HG02798 (cell line): ENCODE results near the gene C4orf50.

Experiments used
- ATAC-seq: cut with Tn5 transposase; IDR thresholded peaks from one replicate; pipeline ENCODE4 v1.9.1; 2021; ENCODE audit warnings: mild to moderate bottlenecking; ENCODE audit not compliant: unreplicated experiment, poor library complexity

The C4orf50 gene

DNA sequence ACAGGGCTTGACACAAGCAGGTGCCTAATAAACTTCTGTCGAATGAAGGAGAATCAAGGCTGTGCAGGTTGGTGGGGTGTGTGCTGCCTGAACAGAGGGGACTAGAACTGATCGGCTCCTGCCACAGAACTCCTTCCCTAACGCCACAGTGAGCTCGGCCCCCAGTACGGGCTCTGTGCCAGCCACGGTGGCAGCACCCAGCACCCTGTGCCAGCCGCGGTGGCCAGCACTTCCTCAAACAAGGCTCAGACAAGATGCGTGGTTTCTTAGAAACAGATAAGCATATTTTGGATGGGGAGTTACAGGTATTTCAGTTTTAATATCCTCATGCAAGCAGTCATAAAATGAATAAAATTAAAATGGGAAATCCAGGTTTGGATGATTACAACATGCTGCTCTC is 26.0 kb upstream of the C4orf50 start:
- no peak for ATAC-seq

DNA sequence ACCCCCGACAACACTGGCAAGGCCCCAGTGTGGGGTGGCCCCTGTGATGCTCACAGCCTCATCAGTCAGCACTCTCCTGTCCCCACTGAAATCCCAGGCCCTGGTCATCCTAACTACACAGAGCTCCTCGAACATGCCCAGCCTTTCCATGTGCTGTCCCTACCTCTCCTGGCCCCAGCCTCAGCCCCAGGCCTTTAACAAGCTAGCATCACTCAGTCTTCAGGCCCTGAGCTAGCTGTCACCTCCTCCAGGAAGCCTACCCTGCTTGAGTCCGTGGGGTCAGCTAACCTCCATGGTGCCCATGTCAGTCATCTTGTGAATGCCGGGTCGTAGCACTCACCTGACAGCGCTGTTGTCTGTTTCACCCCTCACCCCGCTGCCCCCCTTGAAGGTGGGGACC is 25.6 kb upstream of the C4orf50 start:
- ATAC-seq = no peak

DNA sequence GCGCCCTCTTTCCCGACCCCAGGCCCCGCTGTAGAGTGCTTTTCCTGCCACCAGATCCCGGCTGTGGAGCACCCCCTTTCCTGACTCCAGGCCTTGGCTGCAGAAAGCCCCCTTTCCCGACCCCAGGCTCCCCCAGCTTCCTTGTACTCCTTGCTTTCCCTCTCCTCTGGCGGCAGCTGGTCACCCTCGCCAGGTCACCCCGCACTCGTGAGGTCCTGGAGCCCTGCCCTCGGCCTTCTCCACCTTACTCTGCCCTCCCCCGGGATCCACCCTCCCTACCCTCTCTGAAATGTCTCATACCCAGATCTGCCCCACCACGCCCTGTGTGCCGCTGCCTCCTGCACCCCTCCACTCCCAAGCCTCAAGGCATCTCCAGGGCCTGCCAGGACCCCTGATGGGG is 25.0 kb upstream of the C4orf50 start:
- ATAC-seq = no peak

DNA sequence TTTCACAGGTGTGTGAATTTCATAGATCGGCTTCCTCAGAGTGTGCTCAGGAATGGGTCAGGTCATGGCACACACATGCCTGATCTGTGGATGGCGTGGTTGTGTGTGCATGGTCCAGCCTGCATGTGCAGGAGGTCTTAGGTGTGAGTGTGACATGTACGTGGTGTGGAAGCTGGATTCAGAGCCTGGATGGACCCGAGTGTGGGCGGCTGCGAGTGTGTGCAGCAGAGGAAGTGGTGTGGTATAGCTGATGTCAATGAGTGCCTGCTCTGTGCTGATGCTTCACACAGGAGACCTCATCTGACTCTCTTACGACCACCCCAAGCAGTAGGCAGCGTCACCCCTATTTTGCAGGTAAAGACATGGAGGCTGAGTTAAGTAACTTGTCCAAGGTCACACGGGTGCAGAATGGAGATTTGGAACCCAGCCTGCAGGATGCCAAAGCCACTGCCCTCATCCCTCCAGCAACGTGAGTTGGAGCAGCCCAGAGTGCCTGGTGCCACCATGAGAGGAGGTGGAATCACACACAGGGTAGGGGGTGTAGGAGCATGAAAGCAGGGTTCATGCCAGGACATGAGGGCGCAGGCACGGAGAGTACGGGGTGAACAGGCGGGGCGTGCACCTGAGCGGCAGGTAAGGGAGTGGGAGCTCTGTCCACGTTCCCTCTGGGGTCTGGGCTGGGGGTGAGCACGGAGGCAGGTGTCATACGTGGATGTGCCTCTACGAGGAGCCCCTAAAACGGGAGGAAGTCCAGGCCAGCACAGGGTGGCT is 24.2 kb upstream of the C4orf50 start:
- ATAC-seq = no peak

DNA sequence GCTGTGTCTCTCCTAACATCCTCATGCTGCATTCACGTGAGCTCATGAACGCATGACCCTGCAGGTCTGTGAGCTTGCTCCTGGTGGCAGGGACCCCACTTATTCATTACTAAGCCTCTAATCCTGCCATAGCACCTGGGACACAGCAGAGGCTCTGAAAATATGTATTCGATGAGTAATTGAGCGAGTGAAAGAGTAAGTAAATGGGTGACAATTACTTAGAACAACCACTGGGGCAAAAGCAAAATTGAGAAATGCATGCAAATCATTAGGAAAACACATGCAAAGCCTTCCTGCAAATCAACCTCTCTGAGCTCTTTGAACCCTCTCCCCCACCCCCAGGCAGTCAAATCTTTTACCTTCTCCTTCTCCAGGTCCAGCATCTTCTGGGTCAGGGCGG is 23.6 kb upstream of the C4orf50 start:
- no peak for ATAC-seq

DNA sequence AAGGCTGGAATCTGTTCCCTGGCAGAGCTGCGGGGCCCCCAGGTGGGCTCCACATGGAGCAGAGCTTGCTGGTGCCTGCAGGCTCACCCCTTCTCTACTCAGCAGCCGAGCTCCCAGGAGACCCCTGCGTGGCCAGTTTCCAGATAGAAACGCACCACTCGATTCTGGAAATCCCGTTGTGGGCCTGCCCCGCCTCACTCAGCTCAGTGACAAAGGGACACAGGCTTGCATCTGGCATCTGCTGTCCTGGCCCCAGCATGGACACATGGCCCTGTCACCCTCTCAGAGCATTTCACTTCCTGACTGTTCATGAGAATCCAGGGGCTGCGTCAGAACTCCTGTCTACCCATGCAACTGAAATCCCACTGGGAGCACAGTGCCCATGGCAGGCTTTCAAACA is 20.5 kb upstream of the C4orf50 start:
- no peak for ATAC-seq

DNA sequence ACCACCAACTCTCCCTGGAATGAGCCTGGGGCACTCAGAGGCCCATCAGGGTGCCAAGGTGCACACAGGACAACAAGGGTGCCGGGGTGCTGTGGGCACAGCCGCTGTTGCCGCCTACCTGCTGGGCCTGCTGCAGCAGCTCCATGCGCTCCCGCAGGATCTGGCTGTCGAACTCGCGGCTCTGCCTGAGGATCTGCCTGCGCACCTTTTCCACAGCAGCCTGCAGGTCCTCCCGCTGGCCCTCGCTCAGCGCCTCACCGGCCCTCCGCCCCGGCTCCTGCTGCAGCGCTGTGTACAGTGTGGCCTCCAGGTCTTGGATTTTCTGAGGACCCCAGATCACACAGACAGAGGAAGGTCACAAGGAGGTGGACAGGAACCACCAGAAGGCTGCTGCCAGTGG is 17.6 kb upstream of the C4orf50 start:
- no peak for ATAC-seq

DNA sequence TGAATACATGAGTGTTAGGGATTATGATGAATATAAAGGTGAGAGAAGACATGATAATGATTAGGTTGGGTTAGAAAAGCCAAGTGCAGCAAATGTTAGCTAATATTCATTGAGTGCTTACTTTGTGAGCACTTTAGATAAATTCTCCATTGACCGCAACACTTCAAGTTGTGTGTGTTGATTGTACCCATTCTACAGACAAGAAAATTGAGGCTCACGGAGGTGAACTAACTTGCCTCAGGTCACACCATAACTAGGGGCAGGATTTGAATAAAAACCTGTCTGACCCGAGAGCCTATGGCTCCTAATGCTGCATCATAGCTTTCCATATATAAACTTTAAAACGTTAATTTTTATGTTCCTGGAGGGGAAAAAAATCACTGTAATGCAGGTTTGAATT is 15.2 kb upstream of the C4orf50 start:
- no peak for ATAC-seq

DNA sequence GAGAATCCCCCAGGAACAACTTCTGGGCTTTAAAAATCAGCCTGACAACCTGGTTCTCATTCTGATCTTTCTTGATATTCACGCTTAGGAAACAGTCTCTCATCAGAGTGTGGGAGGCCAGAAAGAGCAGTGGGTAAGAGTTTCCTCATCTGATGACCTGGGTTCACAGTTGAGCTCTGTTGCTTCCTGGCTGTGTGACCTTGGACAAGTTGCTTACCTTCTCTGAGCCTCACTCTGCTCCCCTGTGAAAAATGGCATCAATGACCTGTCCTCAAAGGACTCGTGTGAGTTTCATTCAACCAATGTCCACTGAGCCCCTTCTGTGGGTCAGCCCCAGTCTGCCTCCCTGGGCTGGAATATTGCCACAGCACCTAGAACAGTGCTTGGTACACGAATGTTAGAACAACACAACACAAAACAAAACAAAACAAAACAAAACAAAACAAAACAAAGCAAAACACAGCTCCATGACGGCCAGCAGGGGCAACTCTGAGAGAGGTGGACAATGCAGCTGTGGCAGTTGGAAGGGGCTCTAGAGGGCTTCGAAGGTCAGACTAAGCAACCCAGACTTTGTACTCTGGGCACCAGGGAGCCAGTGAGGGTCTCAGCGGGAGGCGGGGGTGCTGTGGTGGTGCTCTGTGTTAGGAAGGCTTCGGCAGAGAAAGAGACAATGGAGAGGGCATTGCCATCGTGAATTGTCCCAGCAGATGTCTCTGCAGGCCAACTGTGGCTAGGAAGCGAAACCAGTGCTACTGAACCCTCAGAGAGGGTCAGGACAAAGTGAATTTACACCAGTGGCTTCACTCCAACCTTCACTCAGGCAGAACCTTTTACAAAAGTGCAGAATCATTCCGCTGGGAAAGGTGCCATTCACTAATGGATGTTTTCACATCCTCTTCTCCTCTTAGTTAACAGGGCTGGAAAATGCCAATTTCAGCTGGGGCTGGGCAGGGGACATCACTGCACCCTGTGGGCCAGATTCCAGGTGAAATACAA is 14.3 kb upstream of the C4orf50 start:
- no peak for ATAC-seq

DNA sequence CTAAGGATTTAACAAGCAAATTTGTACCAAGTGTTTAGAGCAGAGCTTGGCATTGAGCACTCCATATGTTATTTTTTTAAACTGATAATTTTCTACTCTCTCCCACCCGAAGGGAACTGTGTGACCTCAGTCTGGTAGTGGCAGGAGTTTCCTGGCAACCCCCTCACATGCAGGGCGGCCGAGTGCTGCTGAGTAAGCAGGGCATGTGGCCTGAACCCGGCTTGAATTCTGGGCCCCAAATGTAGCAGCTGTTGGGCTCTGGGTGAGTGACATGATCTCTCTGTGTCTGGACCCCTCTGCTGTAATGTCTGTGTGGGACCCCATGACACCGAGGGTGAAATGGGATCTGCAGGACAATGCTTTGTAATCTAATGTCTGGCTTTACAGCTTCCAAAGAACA is 13.6 kb upstream of the C4orf50 start:
- ATAC-seq = no peak

DNA sequence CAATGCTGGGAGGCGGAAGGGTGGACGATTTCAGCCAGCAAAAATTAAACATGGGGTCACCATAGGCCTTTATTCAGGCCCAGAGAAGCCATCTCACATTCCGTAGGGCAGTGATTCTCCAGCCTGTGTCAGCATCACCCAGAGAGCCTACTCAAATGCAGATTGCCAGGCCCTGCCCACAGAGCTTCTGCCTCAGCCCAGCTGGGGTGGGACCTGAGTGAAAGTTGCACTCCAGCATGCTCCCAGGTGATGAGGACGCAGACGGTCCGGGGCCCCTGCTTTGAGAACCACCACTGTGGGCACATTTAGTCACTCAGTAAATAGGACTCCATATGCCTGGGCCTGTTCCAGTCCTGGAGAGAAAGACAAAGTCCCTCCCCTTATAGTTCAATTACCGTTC is 12.4 kb upstream of the C4orf50 start:
- ATAC-seq = no peak

DNA sequence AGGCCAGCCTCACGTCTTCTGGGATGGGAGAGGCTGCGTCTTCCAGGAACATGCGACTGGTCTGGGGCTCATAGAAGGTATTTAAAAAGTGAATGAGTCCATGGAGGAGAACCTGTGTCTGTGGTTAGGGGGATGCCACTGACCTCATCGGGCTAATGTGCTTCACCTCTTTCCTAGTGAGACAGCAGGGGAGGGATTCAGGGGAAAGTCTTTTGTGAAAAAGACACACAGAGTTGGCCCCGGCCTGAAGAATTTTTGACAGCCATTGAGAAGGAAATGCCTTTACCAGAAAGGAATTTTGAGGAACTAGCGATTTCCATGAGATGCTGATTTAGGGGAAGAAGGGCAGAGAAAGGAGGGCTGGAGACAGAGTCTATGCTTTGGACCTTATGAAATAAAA is 11.0 kb upstream of the C4orf50 start:
- no peak for ATAC-seq

DNA sequence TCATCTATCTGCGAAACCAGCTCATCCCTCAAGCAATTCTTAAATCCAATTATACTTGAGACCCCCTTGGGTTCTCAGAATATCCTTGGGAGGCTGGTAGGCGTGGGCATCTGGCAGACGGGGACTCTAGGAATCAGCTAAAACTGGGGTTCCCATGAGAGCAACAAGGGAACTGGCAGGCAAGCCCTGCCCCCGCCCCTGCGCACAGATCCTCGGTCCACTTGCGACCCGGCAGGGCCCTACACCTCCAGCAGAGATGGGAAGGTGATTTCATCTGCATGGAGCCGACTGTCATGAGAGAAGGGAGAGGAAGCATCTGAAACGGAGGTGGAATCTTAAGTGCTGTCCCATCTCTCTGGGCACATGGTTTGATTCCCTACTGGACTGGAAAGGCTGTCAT is 9.9 kb upstream of the C4orf50 start:
- no peak for ATAC-seq

DNA sequence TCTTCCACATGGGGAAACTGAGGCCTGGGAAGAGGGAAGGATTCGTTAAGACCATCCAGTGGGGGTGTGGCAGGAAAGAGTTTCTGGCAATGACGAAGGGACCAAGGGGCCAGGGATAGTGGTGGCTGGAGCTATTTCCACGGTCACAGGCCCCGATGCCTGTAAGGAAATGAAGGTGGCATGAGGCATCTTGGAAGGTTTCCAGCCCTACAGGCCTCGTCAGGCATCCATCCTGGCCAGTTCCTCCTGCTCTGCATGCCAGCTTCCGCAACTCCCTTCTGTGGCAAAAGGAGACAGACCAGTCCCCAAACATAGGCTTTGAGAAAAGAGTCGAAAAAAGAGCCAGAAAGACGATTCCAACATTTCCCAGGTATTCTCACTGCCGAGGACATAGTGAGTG is 9.2 kb upstream of the C4orf50 start:
- no peak for ATAC-seq

DNA sequence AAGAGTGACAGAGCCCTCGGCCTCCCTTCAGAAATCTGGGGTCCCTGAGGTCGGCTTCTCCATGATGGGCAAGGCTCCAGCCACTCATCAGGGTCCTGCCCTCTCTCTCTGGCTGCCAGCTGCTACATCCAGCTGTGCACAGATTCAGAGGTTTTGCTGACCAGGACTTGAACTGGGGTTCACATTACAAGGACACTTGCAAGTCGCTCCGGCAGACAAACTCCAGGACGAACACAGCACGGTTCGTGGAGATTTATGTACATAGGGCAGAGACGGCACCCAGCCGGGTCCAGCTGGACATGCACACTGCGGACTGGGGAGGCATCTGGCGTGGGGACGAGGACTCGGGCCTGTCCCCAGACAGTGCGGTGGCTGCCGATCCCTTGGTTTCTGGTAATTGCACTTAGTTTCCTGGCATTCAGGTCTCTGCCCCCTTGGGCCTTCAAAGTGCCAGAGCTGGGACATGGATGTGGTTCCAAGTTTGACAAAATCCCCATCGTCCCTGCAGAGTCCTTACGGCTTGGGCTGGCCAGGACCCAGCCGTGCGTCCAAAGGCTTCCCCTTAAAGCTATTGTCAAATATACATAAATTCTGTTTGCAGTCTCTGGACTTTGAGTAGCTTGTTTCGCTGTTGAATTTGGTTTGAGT is 6.2 kb upstream of the C4orf50 start:
- ATAC-seq = no peak

DNA sequence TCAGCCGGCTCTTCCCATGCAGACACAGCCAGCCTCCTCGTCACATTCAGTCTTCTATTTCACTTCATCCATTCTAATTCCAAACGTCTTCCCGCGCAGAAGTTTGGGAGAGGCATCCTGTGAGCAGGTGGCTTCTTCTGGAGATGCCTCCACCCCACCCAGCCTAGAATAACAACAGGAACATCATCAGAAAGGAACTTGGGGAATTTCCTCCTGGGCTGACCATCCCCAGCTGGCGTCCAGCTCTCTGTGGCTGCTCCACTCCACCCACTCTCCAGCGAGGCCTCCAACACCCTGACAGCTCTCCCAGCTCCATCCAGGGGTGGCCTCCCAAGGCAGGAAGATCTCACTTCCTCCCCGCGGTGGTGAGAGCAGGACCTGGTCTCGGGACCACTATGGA is 5.5 kb upstream of the C4orf50 start:
- no peak for ATAC-seq

DNA sequence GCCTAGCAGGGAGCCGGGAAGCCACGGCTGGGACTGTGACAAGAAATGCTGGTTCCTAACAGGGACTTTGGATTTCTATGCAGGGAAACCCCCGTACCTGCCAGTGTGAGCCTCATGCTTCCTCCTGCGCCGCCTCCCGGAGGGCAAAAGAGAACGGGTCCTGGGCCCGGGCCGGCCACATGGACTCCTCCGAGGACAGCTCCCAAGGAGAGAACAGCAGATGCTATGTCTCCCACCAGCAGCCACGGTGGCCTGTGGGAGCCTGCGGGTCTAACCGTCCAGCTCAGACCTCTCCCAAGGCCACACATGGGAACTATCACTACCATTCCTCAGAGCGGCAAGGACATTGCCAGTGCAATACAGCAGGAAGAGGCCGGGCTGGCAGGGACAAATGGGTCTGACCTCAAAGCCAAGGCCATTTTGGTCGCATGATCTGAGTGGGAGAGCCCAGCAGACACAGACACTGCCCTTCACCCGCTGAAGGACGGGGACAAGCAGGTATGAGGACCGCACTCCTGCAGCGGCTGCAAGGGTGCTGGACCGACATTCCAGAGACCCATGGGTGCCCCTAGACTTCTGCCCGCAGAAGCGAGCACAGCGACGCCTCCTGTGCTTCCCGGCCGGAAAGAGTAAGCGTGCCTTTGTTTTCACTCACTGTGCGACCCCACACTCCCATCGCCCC is 4.5 kb upstream of the C4orf50 start:
- no peak for ATAC-seq

DNA sequence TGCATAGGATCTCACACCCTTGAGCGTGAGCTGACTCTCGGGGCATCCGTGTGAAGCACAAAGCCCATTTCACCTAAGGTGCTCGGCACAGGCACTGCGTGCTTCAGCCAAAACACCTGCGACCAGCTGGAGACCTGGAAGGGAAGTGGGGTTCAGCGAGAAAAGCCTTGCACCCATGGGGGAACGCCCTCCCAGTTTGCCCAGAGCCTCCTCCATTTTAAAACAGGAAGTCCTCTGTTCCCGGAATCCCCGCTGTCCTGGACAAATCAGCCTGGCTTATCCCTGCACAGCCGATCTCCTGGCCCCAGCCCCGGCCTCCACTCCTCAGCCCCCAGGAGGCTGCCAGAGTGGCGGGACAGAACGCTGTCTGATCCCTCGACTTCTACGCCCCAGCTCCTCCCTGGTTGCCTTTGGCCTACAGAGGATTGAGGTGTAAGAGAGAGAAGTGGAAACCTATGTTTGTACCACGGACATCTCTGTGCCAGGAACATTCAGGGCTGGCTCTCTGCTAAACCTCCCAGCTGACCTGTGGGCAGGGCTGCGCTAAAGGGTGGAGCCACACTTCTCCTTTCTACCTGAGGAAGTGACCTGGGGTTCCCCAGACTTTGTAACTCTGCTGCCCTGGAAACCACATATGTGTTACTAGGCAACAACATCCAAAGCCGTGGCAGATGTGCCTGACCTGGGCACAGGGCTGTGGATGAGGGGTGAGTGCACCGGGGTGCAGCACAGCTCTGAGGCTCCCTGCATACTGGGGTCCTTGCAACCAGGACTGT is 3.8 kb upstream of the C4orf50 start:
- ATAC-seq = no peak

DNA sequence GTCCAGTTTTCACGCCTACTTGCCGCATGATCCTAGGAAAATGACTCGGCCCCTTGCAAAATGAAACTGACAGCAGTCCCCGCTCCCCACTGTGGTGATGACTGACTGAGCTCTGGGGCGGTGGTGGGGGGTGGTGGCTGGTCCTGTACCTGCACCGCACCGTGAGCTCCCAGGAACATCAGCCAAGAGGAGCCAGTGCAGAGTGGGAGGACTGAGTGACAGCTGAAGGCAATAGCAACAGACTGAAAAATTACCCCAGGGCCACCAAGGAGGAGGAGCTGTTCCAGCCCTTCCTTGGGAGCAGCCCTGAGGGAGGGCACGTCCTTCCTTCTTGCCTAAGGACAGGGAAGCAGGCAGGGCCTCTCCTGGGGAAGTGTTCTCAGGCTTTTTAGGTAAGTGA is 2.4 kb upstream of the C4orf50 start:
- no peak for ATAC-seq
